Measurements from ENCODE around the gene PPP1R13L.

Gene PPP1R13L

GRCh38 chr19:45344621-45345505 is 60.0 kb downstream of the PPP1R13L start:
- H3K36me3 ChIP-seq (ENCODE audit: low read depth): peaks cover 10% of the 10 kb centered on the region
- ATAC-seq (ENCODE audit: low read depth) (peak; percentile 43), DNase-seq (ENCODE audit: low spot score) (no peak)
- no peaks in the 10 kb centered on the region for H3K27me3 ChIP-seq (ENCODE audit: insufficient read depth, poor library complexity, severe bottlenecking)
- TF ChIP-seq CTCF (IDR thresholded peaks at IDR 0.05; ENCODE audit: poor library complexity, severe bottlenecking): no peak
- H3K4me3 ChIP-seq (ENCODE audit: severe bottlenecking): no peak overlapping the region
- H3K27ac ChIP-seq (ENCODE audit: poor library complexity, severe bottlenecking): peak overlapping the region; percentile 33
- no peaks in the 10 kb centered on the region for H3K9me3 ChIP-seq (ENCODE audit: severe bottlenecking)
- peaks cover 7% of the 10 kb centered on the region for H3K4me1 ChIP-seq (ENCODE audit: insufficient read depth, poor library complexity, severe bottlenecking)

- Histone ChIP-seq H3K9me3 (ENCODE audit: severe bottlenecking) (no peaks in the 10 kb centered on the region), H3K27me3 (ENCODE audit: insufficient read depth, poor library complexity, severe bottlenecking) (no peaks in the 10 kb centered on the region), H3K27ac (ENCODE audit: poor library complexity, severe bottlenecking) (no peak overlapping the region), H3K4me1 (ENCODE audit: insufficient read depth, poor library complexity, severe bottlenecking) (peaks cover 7% of the 10 kb centered on the region), H3K36me3 (ENCODE audit: low read depth) (no peaks in the 10 kb centered on the region), H3K4me3 (ENCODE audit: severe bottlenecking) (no peak overlapping the region)
- DNase-seq (ENCODE audit: low spot score) (no peak), ATAC-seq (ENCODE audit: low read depth) (no peak)
- TF ChIP-seq CTCF (IDR thresholded peaks at IDR 0.05; ENCODE audit: poor library complexity, severe bottlenecking): no peak
These were observed 62.0 kb downstream of the PPP1R13L start for GRCh38 chr19:45342911-45343310.

GRCh38 chr19:45340899-45341453 is 63.9 kb downstream of the PPP1R13L start:
- no peak for TF ChIP-seq CTCF (IDR thresholded peaks at IDR 0.05; ENCODE audit: poor library complexity, severe bottlenecking)
- H3K36me3 ChIP-seq (ENCODE audit: low read depth): no peaks in the 10 kb centered on the region
- no peaks in the 10 kb centered on the region for H3K27me3 ChIP-seq (ENCODE audit: insufficient read depth, poor library complexity, severe bottlenecking)
- H3K4me1 ChIP-seq (ENCODE audit: insufficient read depth, poor library complexity, severe bottlenecking): peaks cover 7% of the 10 kb centered on the region
- peak overlapping the region; percentile 20 for H3K27ac ChIP-seq (ENCODE audit: poor library complexity, severe bottlenecking)
- H3K4me3 ChIP-seq (ENCODE audit: severe bottlenecking): peak overlapping the region; percentile 66
- DNase-seq (ENCODE audit: low spot score) (no peak), ATAC-seq (ENCODE audit: low read depth) (peak; percentile 44)
- no peaks in the 10 kb centered on the region for H3K9me3 ChIP-seq (ENCODE audit: severe bottlenecking)

GRCh38 chr19:45340232-45340898 is 64.5 kb downstream of the PPP1R13L start, which contains the start of gene KLC3:
Gene KLC3 (plus strand): TSS chr19:45340750. CDS start chr19:45345542, 4,792 bp downstream.
- no peak for TF ChIP-seq CTCF (IDR thresholded peaks at IDR 0.05; ENCODE audit: poor library complexity, severe bottlenecking)
- H3K4me3 ChIP-seq (ENCODE audit: severe bottlenecking): peak within 1 kb of the TSS; percentile 66
- H3K9me3 ChIP-seq (ENCODE audit: severe bottlenecking): no peaks in the 10 kb centered on the region
- DNase-seq (ENCODE audit: low spot score): no peak
- H3K27ac ChIP-seq (ENCODE audit: poor library complexity, severe bottlenecking): peak within 1 kb of the TSS; percentile 20
- peak; percentile 56 for ATAC-seq (ENCODE audit: low read depth)
- H3K4me1 ChIP-seq (ENCODE audit: insufficient read depth, poor library complexity, severe bottlenecking): peaks cover 7% of the 10 kb centered on the region
- no peaks in the 10 kb centered on the region for H3K36me3 ChIP-seq (ENCODE audit: low read depth)
- no peaks in the 10 kb centered on the region for H3K27me3 ChIP-seq (ENCODE audit: insufficient read depth, poor library complexity, severe bottlenecking)
